ENCODE measurements around the gene KAT7. TPM values are rescaled to one million over a fixed set of nuclear protein-coding genes. Genes with fewer than 3 reads are reported as not detected.
A peak's percentile ranks its signal among the peaks of the same experiment; 100 is the strongest.

KAT7 gene
- total and polyA plus RNA-seq, 2 of the 8 experiments (the other 6 are each of a cell fraction or from before 2014, with no cell fraction given), result 90.9 to 139 TPM

GRCh38 chr17:49880291-49881053 lies 92.0 kb downstream of the KAT7 start (continued):
- TF ChIP-seq CTCF (IDR thresholded peaks at IDR 0.05; ENCODE audit: control extremely low read depth in 1 of 3, insufficient read depth in 1 of 3, low read depth in 1 of 3, low read length in 3 of 3), result peak; percentile 89 to 96 (median 91)
- peak; percentile 78 for TF ChIP-seq TCF12 (IDR thresholded peaks at IDR 0.05; ENCODE audit: low read depth, low read length)
- no peak for TF ChIP-seq JUND (IDR thresholded peaks at IDR 0.05; ENCODE audit: low read length)
- no peak for TF ChIP-seq JUN (IDR thresholded peaks at IDR 0.05; ENCODE audit: low read depth, low read length)
- TF ChIP-seq KDM5A (IDR thresholded peaks at IDR 0.05; ENCODE audit: low read length), result no peak
- TF ChIP-seq CBX5 (IDR thresholded peaks at IDR 0.05; ENCODE audit: low read depth, low read length), result no peak
- TF ChIP-seq CHD7 (IDR thresholded peaks at IDR 0.05; ENCODE audit: insufficient replicate concordance, low read length), result no peak
- peak; percentile 48; the same call in 1 of the 2 replicates for TF ChIP-seq TBP (IDR thresholded peaks at IDR 0.05; ENCODE audit: low read depth, low read length)

Measured in H1 (cell line).